Measurements from ENCODE around the gene TEX11.
"Not testable (repeated sequence)": the region's sequence is repeated elsewhere in the genome, so short reads cannot be mapped to it uniquely, and the experiment has no call there.

TEX11 gene

GRCh38 chrX:70825366-70825765, 83.1 kb downstream of the TEX11 start:
- DNase-seq (ENCODE audit: extremely low spot score): no peak
- ChIA-PET CTCF (no interaction called here), POLR2A (no interaction called here)
- TF ChIP-seq CTCF (IDR thresholded peaks at IDR 0.05; ENCODE audit: control extremely low read depth, extremely low read depth, low read depth, missing control alignments): no peak

DNA sequence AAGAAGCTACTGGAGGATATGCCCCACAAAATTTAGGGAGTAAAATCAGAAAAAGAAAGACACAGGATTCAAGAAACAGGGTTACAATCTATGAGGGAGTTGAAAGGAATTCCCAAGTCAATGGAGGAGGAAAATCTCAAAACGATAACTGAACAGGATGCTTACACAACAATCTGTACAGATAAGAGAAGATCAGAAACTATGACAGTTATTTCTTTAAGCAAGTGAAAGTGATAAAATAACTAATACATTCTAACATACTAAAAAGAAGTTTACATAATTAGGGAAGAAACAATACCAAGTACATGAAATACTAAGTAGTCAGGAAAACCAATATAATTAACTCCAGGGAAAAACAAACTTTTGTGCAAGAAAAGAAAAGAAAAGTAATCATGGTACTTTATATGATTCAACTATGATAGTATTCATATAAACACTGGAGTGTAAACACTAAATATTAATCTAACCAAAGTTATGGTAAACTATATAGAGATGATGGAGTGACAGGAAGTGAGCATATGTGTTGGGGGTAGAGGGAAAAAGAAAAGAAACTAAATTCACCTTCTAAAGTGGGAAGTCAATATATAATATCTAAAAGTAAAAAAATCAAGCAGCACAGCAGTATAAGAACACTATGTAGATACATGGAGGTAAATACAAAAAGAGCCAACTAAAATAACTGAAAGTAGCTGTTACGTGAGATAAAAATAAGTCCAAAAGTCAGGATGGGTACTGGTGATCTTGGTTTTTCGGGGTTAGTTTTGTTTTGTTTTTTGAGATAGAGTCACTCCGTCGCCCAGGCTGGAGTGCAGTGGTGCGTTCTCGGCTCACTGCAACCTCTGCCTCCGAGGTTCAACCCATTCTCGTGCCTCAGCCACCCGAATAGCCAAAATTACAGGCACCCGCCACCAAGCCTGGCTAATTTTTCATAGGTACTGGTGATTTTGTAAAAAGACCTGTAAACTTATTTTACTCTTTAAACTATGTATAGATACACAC, 99.3 kb downstream of the TEX11 start:
- DNase-seq (ENCODE audit: extremely low spot score): no peak
- TF ChIP-seq CTCF (IDR thresholded peaks at IDR 0.05; ENCODE audit: control extremely low read depth, extremely low read depth, low read depth, missing control alignments): no peak
- ChIA-PET CTCF (no interaction called here), POLR2A (no interaction called here)

DNA sequence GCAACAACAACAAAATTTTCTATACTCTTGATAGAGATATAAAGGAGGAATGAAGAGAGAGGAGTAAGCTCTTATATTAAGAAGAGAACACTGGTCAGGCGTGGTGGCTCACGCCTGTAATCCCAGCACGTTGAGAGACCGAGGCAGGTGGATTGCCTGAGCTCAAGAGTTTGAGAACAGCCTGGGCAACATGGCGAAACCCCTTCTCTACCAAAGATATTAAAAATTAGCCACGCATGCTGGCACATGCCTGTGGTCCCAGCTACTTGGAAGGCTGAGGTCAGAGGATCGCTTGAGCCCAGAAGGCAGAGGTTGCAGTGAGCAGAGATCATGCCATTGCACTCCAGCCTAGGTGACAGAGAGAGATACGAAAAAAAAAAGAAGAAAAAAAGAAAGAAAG, 102.4 kb downstream of the TEX11 start:
- ChIA-PET POLR2A (no interaction called here), CTCF (no interaction called here)
- DNase-seq (ENCODE audit: extremely low spot score): no peak
- TF ChIP-seq CTCF (IDR thresholded peaks at IDR 0.05; ENCODE audit: control extremely low read depth, extremely low read depth, low read depth, missing control alignments): no peak

GRCh38 chrX:70796742-70797141, 111.8 kb downstream of the TEX11 start:
- CTCF ChIA-PET; DNase-seq (ENCODE audit: extremely low spot score); POLR2A ChIA-PET: not testable (repeated sequence)

DNA sequence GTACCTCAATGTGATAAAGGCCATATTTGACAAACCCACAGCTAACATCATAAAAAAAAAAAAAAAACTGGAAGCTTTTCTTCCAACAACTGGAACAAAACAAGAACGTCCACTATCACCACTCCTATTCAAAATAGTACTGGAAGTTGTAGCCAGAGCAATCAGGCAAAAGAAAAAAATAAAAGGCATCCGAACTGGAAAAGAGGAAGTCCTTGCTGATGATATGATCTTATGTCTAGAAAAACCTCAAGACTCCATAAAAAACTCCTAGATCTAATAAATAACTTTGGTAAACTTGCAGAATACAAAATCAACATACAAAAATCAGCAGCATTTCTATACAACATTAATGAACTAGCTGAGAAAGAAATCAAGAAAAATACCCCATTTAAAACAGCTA, 134.3 kb downstream of the TEX11 start:
- ChIA-PET CTCF (no interaction called here), POLR2A (no interaction called here)
- no peak for TF ChIP-seq CTCF (IDR thresholded peaks at IDR 0.05; ENCODE audit: control extremely low read depth, extremely low read depth, low read depth, missing control alignments)
- no peak for DNase-seq (ENCODE audit: extremely low spot score)

- peak; percentile 7 for TF ChIP-seq CTCF (IDR thresholded peaks at IDR 0.05; ENCODE audit: control extremely low read depth, extremely low read depth, low read depth, missing control alignments)
- ChIA-PET POLR2A (no interaction called here), CTCF (interaction anchor here (1.3 kb wide), 1 partner anchor 188 kb away, joined by 4 read pairs; no protein-coding TSS in a partner anchor)
- DNase-seq (ENCODE audit: extremely low spot score): peak; percentile 10
Observed at GRCh38 chrX:70769659-70770227, 138.8 kb downstream of the TEX11 start.

DNA sequence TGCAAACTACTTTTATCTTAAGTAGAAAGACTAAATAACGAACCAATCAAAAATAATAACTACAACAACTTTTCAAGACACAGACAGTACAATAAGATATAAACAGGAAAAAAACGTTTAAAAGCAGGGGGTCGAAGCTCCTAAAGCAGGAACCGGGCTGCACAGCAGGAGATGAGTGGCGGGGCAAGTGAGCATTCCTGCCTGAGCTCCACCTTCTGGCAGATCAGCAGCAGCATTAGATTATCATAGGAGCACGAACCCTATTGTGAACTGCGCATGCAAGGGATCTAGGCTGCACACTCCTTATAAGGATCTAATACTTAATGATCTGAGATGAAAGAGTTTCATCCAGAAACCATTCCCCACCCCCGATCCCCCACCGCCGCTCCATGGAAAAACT, 146.2 kb downstream of the TEX11 start:
- TF ChIP-seq CTCF (IDR thresholded peaks at IDR 0.05; ENCODE audit: control extremely low read depth, extremely low read depth, low read depth, missing control alignments): no peak
- CTCF ChIA-PET: no interaction called here
- POLR2A ChIA-PET: no interaction called here
- no peak for DNase-seq (ENCODE audit: extremely low spot score)

Data from GM10248 (cell line).